Measurements from ENCODE around the gene NCL. TPM values are rescaled to one million over a fixed set of nuclear protein-coding genes. Genes with fewer than 3 reads are reported as not detected.
A peak's percentile ranks its signal among the peaks of the same experiment; 100 is the strongest.

Gene NCL
- total RNA-seq, 1 donor, result 92.6 TPM

DNA sequence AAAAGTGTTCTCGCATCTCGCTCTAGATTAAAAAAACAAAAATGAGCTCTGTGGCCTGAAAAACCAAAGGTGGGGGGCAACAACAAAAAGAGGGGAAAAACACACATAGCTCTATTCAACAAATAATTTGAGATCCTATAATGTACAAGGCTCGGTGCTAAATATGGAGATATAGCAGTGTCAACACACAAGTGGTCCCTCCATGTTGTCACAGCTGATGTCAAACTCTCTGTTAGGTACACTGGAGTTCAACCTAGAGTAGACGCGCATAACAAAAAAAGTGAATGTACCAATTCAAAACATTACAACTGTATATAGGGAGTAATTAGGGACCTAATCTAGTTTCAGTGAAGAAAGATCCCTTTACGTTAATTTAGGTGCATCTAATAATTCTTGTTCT, 5.9 kb downstream of the NCL start:
- Histone ChIP-seq H2AFZ (ENCODE audit: low read length) (no peak overlapping the region), H3K27me3 (ENCODE audit: insufficient read depth, low read length) (no peaks in the 10 kb centered on the region), H3K4me2 (ENCODE audit: insufficient read depth, low read length) (no peak overlapping the region), H3K9me3 (ENCODE audit: low read depth, low read length) (no peaks in the 10 kb centered on the region), H3K79me2 (ENCODE audit: insufficient read depth, low read length) (peaks cover 53% of the 10 kb centered on the region), H3K4me1 (ENCODE audit: insufficient read depth, low read length) (peaks cover 18% of the 10 kb centered on the region), H3K36me3 (ENCODE audit: insufficient read depth, low read length) (peaks cover 99% of the 10 kb centered on the region), H3K4me3 (ENCODE audit: insufficient read depth, low read length) (no peak overlapping the region), H3K27ac (ENCODE audit: low read depth, low read length) (no peak overlapping the region), H4K20me1 (ENCODE audit: insufficient read depth, low read length) (peaks cover 42% of the 10 kb centered on the region)
- DNase-seq (ENCODE audit: insufficient read length, low spot score, missing footprints), result no peak
- TF ChIP-seq, protein P1, sequence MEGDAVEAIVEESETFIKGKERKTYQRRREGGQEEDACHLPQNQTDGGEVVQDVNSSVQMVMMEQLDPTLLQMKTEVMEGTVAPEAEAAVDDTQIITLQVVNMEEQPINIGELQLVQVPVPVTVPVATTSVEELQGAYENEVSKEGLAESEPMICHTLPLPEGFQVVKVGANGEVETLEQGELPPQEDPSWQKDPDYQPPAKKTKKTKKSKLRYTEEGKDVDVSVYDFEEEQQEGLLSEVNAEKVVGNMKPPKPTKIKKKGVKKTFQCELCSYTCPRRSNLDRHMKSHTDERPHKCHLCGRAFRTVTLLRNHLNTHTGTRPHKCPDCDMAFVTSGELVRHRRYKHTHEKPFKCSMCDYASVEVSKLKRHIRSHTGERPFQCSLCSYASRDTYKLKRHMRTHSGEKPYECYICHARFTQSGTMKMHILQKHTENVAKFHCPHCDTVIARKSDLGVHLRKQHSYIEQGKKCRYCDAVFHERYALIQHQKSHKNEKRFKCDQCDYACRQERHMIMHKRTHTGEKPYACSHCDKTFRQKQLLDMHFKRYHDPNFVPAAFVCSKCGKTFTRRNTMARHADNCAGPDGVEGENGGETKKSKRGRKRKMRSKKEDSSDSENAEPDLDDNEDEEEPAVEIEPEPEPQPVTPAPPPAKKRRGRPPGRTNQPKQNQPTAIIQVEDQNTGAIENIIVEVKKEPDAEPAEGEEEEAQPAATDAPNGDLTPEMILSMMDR (IDR thresholded peaks at IDR 0.05; ENCODE audit: extremely low read depth, low read depth, low read length), result no peak

DNA sequence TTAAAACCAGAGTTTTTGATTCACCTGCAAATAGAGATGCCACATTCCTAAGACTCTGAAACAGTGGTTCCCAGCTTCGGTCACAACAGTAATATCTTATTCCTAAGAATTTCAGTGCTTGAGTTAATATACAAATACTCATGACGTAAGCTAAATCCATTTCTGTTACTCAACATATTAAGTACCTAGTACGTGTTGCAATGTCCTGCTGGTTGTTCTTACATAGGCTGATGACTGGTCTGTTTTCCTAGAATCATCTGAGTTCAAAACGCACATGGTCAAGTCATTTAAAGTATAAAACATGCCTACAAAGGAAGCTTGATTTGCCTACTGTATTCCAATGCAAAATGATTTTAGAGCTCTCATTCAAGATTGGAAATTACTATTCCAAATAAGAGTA, 7.2 kb downstream of the NCL start:
- TF ChIP-seq, protein P1 (IDR thresholded peaks at IDR 0.05; ENCODE audit: extremely low read depth, low read depth, low read length), result no peak
- no peak overlapping the region for H3K4me2 ChIP-seq (ENCODE audit: insufficient read depth, low read length)
- no peak overlapping the region for H2AFZ ChIP-seq (ENCODE audit: low read length)
- H3K9me3 ChIP-seq (ENCODE audit: low read depth, low read length), result no peaks in the 10 kb centered on the region
- DNase-seq (ENCODE audit: insufficient read length, low spot score, missing footprints), result peak; percentile 27
- peaks cover 41% of the 10 kb centered on the region for H3K79me2 ChIP-seq (ENCODE audit: insufficient read depth, low read length)
- no peak overlapping the region for H3K27ac ChIP-seq (ENCODE audit: low read depth, low read length)
- peaks cover 29% of the 10 kb centered on the region for H4K20me1 ChIP-seq (ENCODE audit: insufficient read depth, low read length)
- H3K27me3 ChIP-seq (ENCODE audit: insufficient read depth, low read length), result no peaks in the 10 kb centered on the region
- H3K36me3 ChIP-seq (ENCODE audit: insufficient read depth, low read length), result peaks cover 95% of the 10 kb centered on the region
- H3K4me3 ChIP-seq (ENCODE audit: insufficient read depth, low read length), result no peak overlapping the region
- H3K4me1 ChIP-seq (ENCODE audit: insufficient read depth, low read length), result peaks cover 5% of the 10 kb centered on the region

DNA sequence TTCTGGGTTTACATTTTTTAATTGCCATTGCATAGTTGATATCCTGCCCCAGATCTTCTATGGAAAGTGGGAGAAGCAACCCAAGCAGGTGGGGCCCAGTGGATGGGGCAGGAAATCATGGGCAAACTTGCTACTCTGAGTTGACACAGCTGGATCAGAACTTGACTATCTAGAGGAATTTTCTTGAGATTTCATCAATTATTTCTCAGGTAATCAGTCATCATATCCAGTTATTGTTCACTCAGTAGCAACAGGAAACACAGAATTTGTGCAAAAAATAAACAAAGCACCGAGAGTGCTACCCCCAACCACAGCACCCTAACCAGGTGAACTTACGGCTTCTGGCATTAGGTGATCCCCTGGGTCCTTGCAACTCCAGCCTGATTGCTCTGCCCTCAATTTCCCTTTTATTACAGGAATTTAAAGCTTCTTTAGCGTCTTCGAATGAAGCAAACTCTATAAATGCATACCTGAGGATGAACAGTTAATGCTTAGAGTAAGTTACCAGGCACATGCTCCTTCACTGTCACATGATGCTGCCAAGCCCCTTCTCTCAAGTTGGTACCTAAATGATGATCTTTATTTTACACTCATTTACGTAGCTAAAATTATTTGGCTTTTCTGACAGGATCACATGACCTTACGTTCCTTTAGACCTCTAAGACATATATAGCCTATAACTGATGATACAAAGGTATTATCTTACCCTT, 7.8 kb downstream of the NCL start:
- TF ChIP-seq, protein P1 (IDR thresholded peaks at IDR 0.05; ENCODE audit: extremely low read depth, low read depth, low read length), result no peak
- Histone ChIP-seq H3K27me3 (ENCODE audit: insufficient read depth, low read length) (no peaks in the 10 kb centered on the region), H3K4me3 (ENCODE audit: insufficient read depth, low read length) (no peak overlapping the region), H4K20me1 (ENCODE audit: insufficient read depth, low read length) (peaks cover 23% of the 10 kb centered on the region), H3K4me2 (ENCODE audit: insufficient read depth, low read length) (no peak overlapping the region), H3K79me2 (ENCODE audit: insufficient read depth, low read length) (peaks cover 34% of the 10 kb centered on the region), H2AFZ (ENCODE audit: low read length) (no peak overlapping the region), H3K27ac (ENCODE audit: low read depth, low read length) (peak overlapping the region; percentile 1), H3K9me3 (ENCODE audit: low read depth, low read length) (no peaks in the 10 kb centered on the region), H3K4me1 (ENCODE audit: insufficient read depth, low read length) (no peaks in the 10 kb centered on the region), H3K36me3 (ENCODE audit: insufficient read depth, low read length) (peaks cover 89% of the 10 kb centered on the region)
- DNase-seq (ENCODE audit: insufficient read length, low spot score, missing footprints), result no peak

DNA sequence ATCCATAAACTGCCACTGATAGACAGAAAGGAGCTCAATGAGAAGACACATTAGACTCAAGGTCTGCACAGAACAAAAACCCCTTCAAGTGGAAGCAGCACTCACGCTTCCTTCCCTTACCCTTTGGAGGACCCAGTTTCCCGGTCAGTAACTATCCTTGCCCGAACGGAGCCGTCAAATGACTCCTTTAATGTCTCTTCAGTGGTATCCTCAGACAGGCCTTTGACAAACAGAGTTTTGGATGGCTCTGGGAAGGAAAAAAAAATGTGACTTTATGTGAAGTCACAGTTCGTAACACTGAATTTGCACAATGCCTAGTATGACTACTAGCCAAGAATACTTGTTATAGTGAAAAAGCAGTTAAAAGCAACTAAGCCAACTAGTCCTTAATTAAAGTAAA, 8.4 kb downstream of the NCL start:
- Histone ChIP-seq H3K36me3 (ENCODE audit: insufficient read depth, low read length) (peaks cover 84% of the 10 kb centered on the region), H3K79me2 (ENCODE audit: insufficient read depth, low read length) (peaks cover 30% of the 10 kb centered on the region), H4K20me1 (ENCODE audit: insufficient read depth, low read length) (peaks cover 21% of the 10 kb centered on the region), H3K4me3 (ENCODE audit: insufficient read depth, low read length) (no peak overlapping the region), H3K27ac (ENCODE audit: low read depth, low read length) (no peak overlapping the region), H3K4me1 (ENCODE audit: insufficient read depth, low read length) (no peaks in the 10 kb centered on the region), H2AFZ (ENCODE audit: low read length) (no peak overlapping the region), H3K9me3 (ENCODE audit: low read depth, low read length) (no peaks in the 10 kb centered on the region), H3K4me2 (ENCODE audit: insufficient read depth, low read length) (no peak overlapping the region), H3K27me3 (ENCODE audit: insufficient read depth, low read length) (no peaks in the 10 kb centered on the region)
- DNase-seq (ENCODE audit: insufficient read length, low spot score, missing footprints), result no peak
- TF ChIP-seq, protein P1 (IDR thresholded peaks at IDR 0.05; ENCODE audit: extremely low read depth, low read depth, low read length), result no peak
